HepG2 (cell line): ENCODE measurements around the gene IL1R1. TPM values are rescaled to one million over a fixed set of nuclear protein-coding genes. Genes with fewer than 3 reads are reported as not detected.
A peak's percentile ranks its signal among the peaks of the same experiment; 100 is the strongest.

ENCODE experiments used
- AFF4 ChIP-seq: sonication (generic); formaldehyde crosslinking; IDR thresholded peaks from 2 replicates; pipeline ENCODE4 v1.4.0; 2020; ENCODE audit warnings: missing genetic modification reagents
- AHR ChIP-seq: IDR thresholded peaks from 2 replicates; pipeline ENCODE4 v1.6.1; 2018; ENCODE audit warnings: missing genetic modification reagents, missing compliant biosample characterization
- ARID5B ChIP-seq: IDR thresholded peaks from 2 replicates; pipeline ENCODE4 v1.4.0; 2020; ENCODE audit warnings: mild to moderate bottlenecking, missing genetic modification reagents
- KDM3A ChIP-seq: IDR thresholded peaks from 2 replicates; pipeline ENCODE4 v1.6.1; 2018; ENCODE audit warnings: low read depth, missing compliant biosample characterization
- LRRFIP1 ChIP-seq: sonication (generic); formaldehyde crosslinking; conservative IDR thresholded peaks from 2 replicates; pipeline ENCODE4 v1.4.0; 2020; ENCODE audit warnings: missing genetic modification reagents
- MYPOP ChIP-seq: sonication (generic); formaldehyde crosslinking; IDR thresholded peaks from 2 replicates; pipeline ENCODE4 v1.8.1; 2023; ENCODE audit warnings: mild to moderate bottlenecking, moderate library complexity, missing genetic modification reagents
- SAP130 ChIP-seq: IDR thresholded peaks from 2 replicates; pipeline ENCODE4 v1.6.1; 2016; ENCODE audit warnings: low read depth
- TRIM24 ChIP-seq: sonication (generic); formaldehyde crosslinking; IDR thresholded peaks from 2 replicates; pipeline ENCODE4 v1.8.0; 2022; ENCODE audit warnings: mild to moderate bottlenecking, missing genetic modification reagents
- ZBTB7B ChIP-seq: sonication (generic); formaldehyde crosslinking; IDR thresholded peaks from 2 replicates; pipeline ENCODE4 v1.4.0; 2020; ENCODE audit warnings: missing genetic modification reagents
- ZNF350 ChIP-seq: sonication (generic); formaldehyde crosslinking; IDR thresholded peaks from 2 replicates; pipeline ENCODE4 v1.4.0; 2020; ENCODE audit warnings: mild to moderate bottlenecking, low read depth, missing genetic modification reagents, borderline replicate concordance
- ZNF431 ChIP-seq: sonication (generic); formaldehyde crosslinking; IDR thresholded peaks from 2 replicates; pipeline ENCODE4 v1.9.0; 2022; ENCODE audit warnings: missing genetic modification reagents, low read depth, mild to moderate bottlenecking, borderline replicate concordance
- ZNF512B ChIP-seq: sonication (generic); formaldehyde crosslinking; IDR thresholded peaks from 2 replicates; pipeline ENCODE4 v1.5.1; 2020; ENCODE audit warnings: missing genetic modification reagents, mild to moderate bottlenecking, borderline replicate concordance
- ZNF616 ChIP-seq: sonication (generic); formaldehyde crosslinking; IDR thresholded peaks from 2 replicates; pipeline ENCODE4 v1.5.0; 2020; ENCODE audit warnings: low read depth, mild to moderate bottlenecking, missing genetic modification reagents
- polyA plus RNA-seq, 8 experiments: library from polyadenylated mRNA; depleted of rRNA in 3 of 8; stranded (reverse) in 7 of 8; unstranded in 1 of 8; fragments of >200 nt; fragmentation: Illumina TruSeq in 4 of 8; extraction: Trizol in 4 of 8; gene quantifications; 2 replicates each; pipeline versions ENCODE4 v1.2.1 to v1.2.3, GENCODE V29; 2011 to 2016; ENCODE audit warnings: low read depth in 4 of 8, missing spikeins in 1 of 8, mixed read lengths in 1 of 8; ENCODE audit not compliant: insufficient read depth in 1 of 8
- total RNA-seq, 5 experiments: library from RNA; depleted of rRNA; stranded (reverse); fragments of >200 nt; fragmentation: Illumina TruSeq; extraction: Trizol; gene quantifications; 2 replicates each; pipeline ENCODE4 v1.2.3, GENCODE V29; 2016; ENCODE audit warnings: low read depth in 1 of 5

Gene IL1R1
- total and polyA plus RNA-seq, 2 of the 13 experiments (the other 11 are each of a cell fraction or from before 2014, with no cell fraction given): 38.0 to 93.1 TPM

- 0 out of 2 replicates have a peak, but pooled peaks have one; percentile 38 for TF ChIP-seq ZNF431 (CRISPR knock-in tag)
- TF ChIP-seq ZNF350 (CRISPR knock-in tag): no peak
- TF ChIP-seq ZBTB7B: no peak
- TF ChIP-seq LRRFIP1 (CRISPR knock-in tag): no peak
- TF ChIP-seq MYPOP: peak; percentile 33; the same call in 1 of the 2 replicates
- 0 out of 2 replicates have a peak, but pooled peaks have one; percentile 23 for TF ChIP-seq ZNF512B
- no peak for TF ChIP-seq ZNF616 (CRISPR knock-in tag)
- no peak for TF ChIP-seq KDM3A
- TF ChIP-seq AFF4 (CRISPR knock-in tag): peak; percentile 65; the same call in 1 of the 2 replicates
- no peak for TF ChIP-seq SAP130
- TF ChIP-seq TRIM24 (CRISPR knock-in tag): no peak
- TF ChIP-seq AHR (CRISPR knock-in tag): peak; percentile 71; the same call in 1 of the 2 replicates
- TF ChIP-seq ARID5B (CRISPR knock-in tag): no peak
Measured at GRCh38 chr2:102142829-102143449, 393 bp downstream of the IL1R1 start (continued).
